ENCODE measurements around the gene TMPRSS3.

DNA sequence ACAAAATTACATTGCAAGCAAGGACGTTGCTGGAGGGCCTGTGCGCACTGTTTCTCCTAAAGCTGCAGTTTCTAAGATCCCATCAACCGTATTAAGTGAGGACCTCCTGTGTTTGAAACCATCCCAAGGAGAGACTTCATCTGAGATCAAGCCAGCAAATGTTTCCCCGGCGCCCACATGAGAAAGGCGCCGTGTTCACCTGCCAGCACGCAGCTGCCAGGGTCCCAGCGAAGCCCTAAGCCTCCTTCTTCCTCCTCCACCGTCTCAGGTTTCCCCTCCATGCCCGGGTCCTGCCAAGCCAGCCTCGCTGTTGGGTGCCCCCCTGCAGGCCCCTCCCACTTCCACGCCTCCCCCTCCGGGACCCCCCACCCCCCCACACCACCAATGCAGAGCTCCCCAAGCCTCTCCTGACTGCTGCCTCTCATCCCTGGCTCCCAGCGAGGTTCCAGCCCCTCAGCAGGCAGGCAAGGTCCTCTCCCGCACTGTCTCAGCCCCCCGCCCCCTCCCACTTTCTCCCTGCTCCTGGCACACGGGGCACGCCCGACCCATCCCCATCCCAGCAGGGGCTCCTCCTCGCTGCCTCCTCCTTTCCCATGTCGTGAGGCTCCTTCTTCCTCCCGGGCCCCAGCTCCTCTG, 20.9 kb downstream of the TMPRSS3 start:
- TF ChIP-seq, protein P1, sequence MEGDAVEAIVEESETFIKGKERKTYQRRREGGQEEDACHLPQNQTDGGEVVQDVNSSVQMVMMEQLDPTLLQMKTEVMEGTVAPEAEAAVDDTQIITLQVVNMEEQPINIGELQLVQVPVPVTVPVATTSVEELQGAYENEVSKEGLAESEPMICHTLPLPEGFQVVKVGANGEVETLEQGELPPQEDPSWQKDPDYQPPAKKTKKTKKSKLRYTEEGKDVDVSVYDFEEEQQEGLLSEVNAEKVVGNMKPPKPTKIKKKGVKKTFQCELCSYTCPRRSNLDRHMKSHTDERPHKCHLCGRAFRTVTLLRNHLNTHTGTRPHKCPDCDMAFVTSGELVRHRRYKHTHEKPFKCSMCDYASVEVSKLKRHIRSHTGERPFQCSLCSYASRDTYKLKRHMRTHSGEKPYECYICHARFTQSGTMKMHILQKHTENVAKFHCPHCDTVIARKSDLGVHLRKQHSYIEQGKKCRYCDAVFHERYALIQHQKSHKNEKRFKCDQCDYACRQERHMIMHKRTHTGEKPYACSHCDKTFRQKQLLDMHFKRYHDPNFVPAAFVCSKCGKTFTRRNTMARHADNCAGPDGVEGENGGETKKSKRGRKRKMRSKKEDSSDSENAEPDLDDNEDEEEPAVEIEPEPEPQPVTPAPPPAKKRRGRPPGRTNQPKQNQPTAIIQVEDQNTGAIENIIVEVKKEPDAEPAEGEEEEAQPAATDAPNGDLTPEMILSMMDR (IDR thresholded peaks at IDR 0.05): no peak
- TF ChIP-seq POLR2A (IDR thresholded peaks at IDR 0.05; ENCODE audit: low read length) (no peak), NR3C1 (IDR thresholded peaks at IDR 0.05) (no peak), FOSB (CRISPR knock-in tag; IDR thresholded peaks at IDR 0.05) (no peak), RFX5 (IDR thresholded peaks at IDR 0.05) (no peak), KDM1A (IDR thresholded peaks at IDR 0.05; ENCODE audit: low read depth) (no peak), POLR2AphosphoS2 (conservative IDR thresholded peaks at IDR 0.05; ENCODE audit: low read length) (no peak)
